ENCODE data around the gene GTPBP4.

DNA sequence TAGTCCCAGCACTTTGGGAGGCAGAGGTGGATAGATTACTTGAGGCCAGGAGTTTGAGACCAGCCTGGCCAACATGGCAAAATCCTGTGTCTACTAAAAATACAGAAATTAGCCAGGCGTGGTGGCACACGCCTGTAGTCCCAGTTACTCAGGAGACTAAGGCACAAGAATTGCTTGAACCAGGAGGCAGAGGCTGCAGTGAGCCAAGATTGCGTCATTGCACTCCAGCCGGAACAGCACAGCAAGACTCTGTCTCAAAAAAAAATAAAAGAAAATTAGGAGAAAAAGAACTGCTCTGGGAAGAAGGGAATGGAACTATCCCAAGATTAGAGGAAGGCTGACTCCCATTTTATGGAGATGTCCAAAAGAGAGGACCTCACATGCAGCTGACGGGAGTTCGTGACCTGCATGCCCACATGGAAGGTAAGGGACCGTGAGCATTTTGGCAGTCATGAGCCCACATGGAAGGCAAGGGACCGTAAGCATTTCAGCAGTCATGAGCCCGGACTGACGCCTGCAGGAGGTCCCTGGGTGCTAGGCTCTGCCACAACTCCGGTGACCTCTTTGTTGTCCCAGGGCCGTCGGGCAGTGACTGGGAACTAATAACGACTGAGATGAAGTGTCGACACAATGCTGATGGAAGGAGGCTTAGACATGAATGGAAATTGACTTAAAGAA lies 18.6 kb upstream of the GTPBP4 start:
- TF ChIP-seq, protein P1, sequence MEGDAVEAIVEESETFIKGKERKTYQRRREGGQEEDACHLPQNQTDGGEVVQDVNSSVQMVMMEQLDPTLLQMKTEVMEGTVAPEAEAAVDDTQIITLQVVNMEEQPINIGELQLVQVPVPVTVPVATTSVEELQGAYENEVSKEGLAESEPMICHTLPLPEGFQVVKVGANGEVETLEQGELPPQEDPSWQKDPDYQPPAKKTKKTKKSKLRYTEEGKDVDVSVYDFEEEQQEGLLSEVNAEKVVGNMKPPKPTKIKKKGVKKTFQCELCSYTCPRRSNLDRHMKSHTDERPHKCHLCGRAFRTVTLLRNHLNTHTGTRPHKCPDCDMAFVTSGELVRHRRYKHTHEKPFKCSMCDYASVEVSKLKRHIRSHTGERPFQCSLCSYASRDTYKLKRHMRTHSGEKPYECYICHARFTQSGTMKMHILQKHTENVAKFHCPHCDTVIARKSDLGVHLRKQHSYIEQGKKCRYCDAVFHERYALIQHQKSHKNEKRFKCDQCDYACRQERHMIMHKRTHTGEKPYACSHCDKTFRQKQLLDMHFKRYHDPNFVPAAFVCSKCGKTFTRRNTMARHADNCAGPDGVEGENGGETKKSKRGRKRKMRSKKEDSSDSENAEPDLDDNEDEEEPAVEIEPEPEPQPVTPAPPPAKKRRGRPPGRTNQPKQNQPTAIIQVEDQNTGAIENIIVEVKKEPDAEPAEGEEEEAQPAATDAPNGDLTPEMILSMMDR (IDR thresholded peaks at IDR 0.05) = no peak
- TF ChIP-seq POLR2A (IDR thresholded peaks at IDR 0.05; ENCODE audit: low read depth) (no peak), POLR2AphosphoS5 (IDR thresholded peaks at IDR 0.05) (no peak), EP300 (IDR thresholded peaks at IDR 0.05) (no peak)

All from esophagus muscularis mucosa (tissue), 4 donors.